ENCODE data around the gene STX16.
A peak's percentile ranks its signal among the peaks of the same experiment; 100 is the strongest.

STX16 gene

GRCh38 chr20:58650776-58651558, at the start of gene STX16:
Gene STX16, plus strand, starts transcription at chr20:58651283. Its CDS starts 724 bp downstream, at chr20:58652007.
- TF ChIP-seq ZFX (IDR thresholded peaks at IDR 0.05; ENCODE audit: borderline replicate concordance) (peak; percentile 66; the same call in 1 of the 2 replicates), CTCF (IDR thresholded peaks at IDR 0.05) (peak; percentile 55)
- H3K27ac ChIP-seq = peak within 1 kb of the TSS; percentile 56

GRCh38 chr20:58602124-58602523, 49.0 kb upstream of the STX16 start:
- H3K27ac ChIP-seq = no peak overlapping the region
- TF ChIP-seq CTCF (IDR thresholded peaks at IDR 0.05) (no peak), ZFX (IDR thresholded peaks at IDR 0.05; ENCODE audit: borderline replicate concordance) (no peak)

GRCh38 chr20:58603721-58604120, 47.4 kb upstream of the STX16 start:
- TF ChIP-seq ZFX (IDR thresholded peaks at IDR 0.05; ENCODE audit: borderline replicate concordance) (no peak), CTCF (IDR thresholded peaks at IDR 0.05) (no peak)

GRCh38 chr20:58604128-58604881, 46.8 kb upstream of the STX16 start:
- H3K27ac ChIP-seq = no peak overlapping the region
- no peak for TF ChIP-seq CTCF (IDR thresholded peaks at IDR 0.05)
- no peak for TF ChIP-seq ZFX (IDR thresholded peaks at IDR 0.05; ENCODE audit: borderline replicate concordance)

More at GRCh38 chr20:58603721-58604120, 47.4 kb upstream of the STX16 start:
- H3K27ac ChIP-seq = no peak overlapping the region

GRCh38 chr20:58605292-58606065, 45.6 kb upstream of the STX16 start:
- no peak overlapping the region for H3K27ac ChIP-seq
- TF ChIP-seq CTCF (IDR thresholded peaks at IDR 0.05) (no peak), ZFX (IDR thresholded peaks at IDR 0.05; ENCODE audit: borderline replicate concordance) (no peak)

GRCh38 chr20:58606184-58606583, 44.9 kb upstream of the STX16 start:
- no peak for TF ChIP-seq CTCF (IDR thresholded peaks at IDR 0.05)
- no peak for TF ChIP-seq ZFX (IDR thresholded peaks at IDR 0.05; ENCODE audit: borderline replicate concordance)
- H3K27ac ChIP-seq = no peak overlapping the region

Data from 22Rv1 (cell line).